GM18505 (cell line): ENCODE measurements around the gene SAMD5.

Experiments
- ATAC-seq: cut with Tn5 transposase; IDR thresholded peaks from one replicate; pipeline ENCODE4 v1.9.1; 2021; ENCODE audit not compliant: unreplicated experiment
- POLR2A ChIP-seq: IDR thresholded peaks from 4 replicates; pipeline ENCODE4 v1.6.1; 2011; ENCODE audit warnings: borderline replicate concordance; ENCODE audit not compliant: insufficient read depth, insufficient read length; ENCODE audit errors: extremely low read depth

SAMD5 gene

DNA sequence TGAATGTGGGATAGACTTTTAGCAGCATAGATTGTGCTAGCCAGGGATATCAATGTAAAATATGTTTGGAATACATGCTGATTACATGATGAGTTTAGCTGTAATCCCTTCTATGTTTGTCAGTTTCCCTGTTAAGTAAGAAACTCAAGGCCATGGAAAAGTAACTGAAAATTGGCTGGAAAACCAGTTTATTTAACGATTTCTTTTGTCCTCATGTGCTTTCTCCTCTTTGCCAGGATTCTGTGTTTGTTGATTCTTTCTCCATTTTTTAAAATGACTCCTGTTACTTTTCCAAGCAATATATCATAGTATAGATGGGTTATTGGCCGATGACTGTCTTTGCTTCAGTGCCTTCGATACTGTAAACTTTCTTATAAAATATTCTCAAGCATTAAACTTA, 87.5 kb downstream of the SAMD5 start:
- no peak for ATAC-seq
- no peak for TF ChIP-seq POLR2A

- no peak for TF ChIP-seq POLR2A
Measured at GRCh38 chr6:147603392-147604081, 95.0 kb downstream of the SAMD5 start.

DNA sequence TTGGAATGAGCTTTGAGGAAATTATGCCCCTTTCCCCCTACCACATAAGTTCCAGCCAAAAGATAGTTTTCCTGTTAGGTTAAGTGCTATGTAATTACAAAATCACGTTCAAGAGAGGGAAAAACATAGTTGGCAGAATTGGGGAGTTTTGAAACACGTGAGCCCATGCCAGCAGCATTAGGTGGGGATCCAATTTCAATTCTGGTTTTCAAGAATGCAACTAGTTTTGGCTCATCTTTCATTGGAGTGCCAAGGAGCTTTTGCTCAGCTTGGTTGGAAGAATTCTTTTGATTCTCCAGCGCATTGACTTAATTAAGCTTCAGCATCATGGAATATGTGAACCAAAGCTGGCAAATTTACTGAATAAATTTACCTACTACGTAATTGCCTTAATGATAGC, 95.9 kb downstream of the SAMD5 start:
- no peak for TF ChIP-seq POLR2A
- ATAC-seq = no peak

More at GRCh38 chr6:147603392-147604081, 95.0 kb downstream of the SAMD5 start:
- no peak for ATAC-seq

GRCh38 chr6:147611992-147612391, 103.5 kb downstream of the SAMD5 start:
- ATAC-seq = no peak
- TF ChIP-seq POLR2A = no peak

GRCh38 chr6:147614501-147614900, 106.0 kb downstream of the SAMD5 start:
- no peak for ATAC-seq
- TF ChIP-seq POLR2A = no peak

- no peak for TF ChIP-seq POLR2A
- no peak for ATAC-seq
Measured at GRCh38 chr6:147615659-147616456, 107.4 kb downstream of the SAMD5 start.

GRCh38 chr6:147617366-147617765, 108.9 kb downstream of the SAMD5 start:
- no peak for TF ChIP-seq POLR2A
- no peak for ATAC-seq

DNA sequence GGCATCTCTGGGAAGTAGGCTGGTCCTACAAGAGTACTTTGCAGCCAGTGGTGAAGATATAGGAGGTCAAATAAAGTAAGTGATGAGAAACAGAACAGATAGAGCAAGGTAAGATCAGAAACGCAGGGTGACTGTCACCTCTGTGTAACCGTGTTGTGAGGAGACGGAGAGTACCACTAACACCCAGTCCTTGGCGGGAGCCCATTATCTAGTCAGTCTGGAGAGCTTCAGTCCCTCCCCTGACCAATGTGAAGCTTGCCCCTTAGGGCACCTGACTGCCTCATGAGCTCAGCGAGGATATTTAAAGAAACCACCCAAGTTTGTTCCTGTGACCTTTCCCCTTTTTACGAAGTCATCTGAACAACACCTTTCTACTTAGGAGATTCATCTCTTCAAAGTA, 110.0 kb downstream of the SAMD5 start:
- TF ChIP-seq POLR2A = no peak
- no peak for ATAC-seq

GRCh38 chr6:147618927-147619326, 110.4 kb downstream of the SAMD5 start:
- ATAC-seq = no peak

More at GRCh38 chr6:147618927-147619326, 110.4 kb downstream of the SAMD5 start:
- no peak for TF ChIP-seq POLR2A
